GM23338 (cell line): Measurements from ENCODE around the gene TNFSF13.

ENCODE experiments used
- CTCF ChIP-seq, 2 experiments: fragments of 200-600 bp in 1 of 2; sonication (generic) in 1 of 2; conservative IDR thresholded peaks; 2 replicates each; pipeline versions ENCODE4 v1.5.1 to v1.6.1; 2016 to 2017; ENCODE audit warnings: antibody characterized with exemption in 2 of 2, low read depth in 2 of 2, mild to moderate bottlenecking in 2 of 2, moderate library complexity in 1 of 2
- EZH2 ChIP-seq: fragments of 200-600 bp; sonication (generic); IDR thresholded peaks from one replicate; pipeline ENCODE4 v1.8.0; 2017; ENCODE audit warnings: antibody characterized with exemption, mild to moderate bottlenecking, low read depth; ENCODE audit not compliant: unreplicated experiment
- EZH2phosphoT487 ChIP-seq: fragments of 200-600 bp; sonication (generic); IDR thresholded peaks from one replicate; pipeline ENCODE4 v1.8.1; 2018; ENCODE audit warnings: antibody characterized with exemption; ENCODE audit not compliant: unreplicated experiment
- NANOG ChIP-seq: IDR thresholded peaks from 2 replicates; pipeline ENCODE4 v1.6.1; 2016; ENCODE audit warnings: antibody characterized with exemption, borderline replicate concordance
- POLR2AphosphoS5 ChIP-seq: IDR thresholded peaks from 2 replicates; pipeline ENCODE4 v1.6.1; 2016; ENCODE audit warnings: antibody characterized with exemption, low read depth
- REST ChIP-seq: IDR thresholded peaks from one replicate; pipeline ENCODE4 v1.6.1; 2018; ENCODE audit warnings: antibody characterized with exemption; ENCODE audit not compliant: unreplicated experiment
- ZNF331 ChIP-seq: fragments of 250-450 bp; sonication (Bioruptor Pico); IDR thresholded peaks from 2 replicates; pipeline ENCODE4 v1.5.0; 2020; ENCODE audit warnings: low read depth, mild to moderate bottlenecking, moderate library complexity
- ZNF462 ChIP-seq: fragments of 250-450 bp; sonication (Bioruptor Pico); IDR thresholded peaks from 2 replicates; pipeline ENCODE4 v1.5.0; 2020; ENCODE audit warnings: mild to moderate bottlenecking, moderate library complexity

GRCh38 chr17:7570351-7570750 is 11.8 kb downstream of the TNFSF13 start:
- no peak for TF ChIP-seq EZH2phosphoT487
- TF ChIP-seq POLR2AphosphoS5, result no peak
- no peak for TF ChIP-seq CTCF (conservative IDR thresholded peaks at IDR 0.05; ENCODE audit: low read depth in 2 of 2)
- no peak for TF ChIP-seq NANOG
- TF ChIP-seq REST, result no peak
- TF ChIP-seq ZNF462 (CRISPR knock-in tag), result no peak
- no peak for TF ChIP-seq EZH2
- TF ChIP-seq ZNF331, result no peak
